Gastrocnemius medialis (tissue), 4 donors: ENCODE measurements around the gene CTTNBP2NL. TPM values are rescaled to one million over a fixed set of nuclear protein-coding genes. Genes with fewer than 3 reads are reported as not detected.

Experiments used
- ATAC-seq, 2 donors: fragments of 150-250 bp; one replicate each; pipeline ENCODE4 v1.9.1; 2016
- DNase-seq, 2 donors: peaks; one replicate each; pipeline ENCODE4 v3.0.0-alpha.2; 2019
- H3K27ac ChIP-seq, 4 donors: fragments of 200-600 bp; sonication (generic); 1 replicate in 1 of 4; 2 replicates in 3 of 4; pipeline ENCODE4 v1.5.1; 2016 to 2018; ENCODE audit warnings: mild to moderate bottlenecking in 2 of 4, moderate library complexity in 1 of 4
- H3K27me3 ChIP-seq, 3 donors: fragments of 200-600 bp; sonication (generic) in 2 of 3; 1 replicate in 1 of 3; 2 replicates in 2 of 3; pipeline versions ENCODE4 v1.5.1 to v1.6.0; 2016 to 2019; ENCODE audit warnings: mild to moderate bottlenecking in 1 of 3, moderate library complexity in 1 of 3
- H3K36me3 ChIP-seq, 2 donors: fragments of 200-600 bp; sonication (generic) in 1 of 2; one replicate each; pipeline ENCODE4 v1.5.1; 2017 to 2018
- H3K4me1 ChIP-seq, 2 donors: fragments of 200-600 bp; sonication (generic) in 1 of 2; one replicate each; pipeline ENCODE4 v1.5.1; 2016 to 2017; ENCODE audit warnings: mild to moderate bottlenecking in 2 of 2
- H3K4me3 ChIP-seq, 4 donors: fragments of 200-600 bp; sonication (generic) in 3 of 4; 1 replicate in 1 of 4; 2 replicates in 3 of 4; pipeline ENCODE4 v1.5.1; 2016 to 2019; ENCODE audit warnings: mild to moderate bottlenecking in 2 of 4
- H3K9me3 ChIP-seq, 3 donors: fragments of 200-600 bp; sonication (generic) in 2 of 3; 1 replicate in 1 of 3; 2 replicates in 2 of 3; pipeline ENCODE4 v1.5.1; 2016 to 2019
- POLR2A ChIP-seq, 2 donors: fragments of 450-650 bp; IDR thresholded peaks; one replicate each; pipeline ENCODE4 v1.6.1; 2017; ENCODE audit warnings: antibody characterized with exemption in 2 of 2, mild to moderate bottlenecking in 2 of 2, moderate library complexity in 2 of 2
- in situ Hi-C, 4 donors: fragments of 200-750 bp; cut with MboI; loops; one replicate each; pipeline versions ENCODE4 v1.15.0 to v1.8.0; 2017; ENCODE audit warnings: low sequenced_read_pairs in 4 of 4
- intact Hi-C: fragments of 100-400 bp; cut with DNase I; formaldehyde crosslinking; loops from one replicate; pipeline ENCODE4 v1.15.1; 2023; ENCODE audit warnings: low total_unique reads
- total RNA-seq, 4 donors: library from RNA; depleted of rRNA; stranded (reverse); fragments of >200 nt; gene quantifications; one replicate each; pipeline versions ENCODE4 v1.1.0 to v1.2.3, GENCODE V29; 2016
- TF ChIP-seq, protein P1 (sequence below), 5 experiments: fragments of 450-650 bp in 3 of 5; fragments of 200-600 bp in 2 of 5; sonication (generic) in 2 of 5; IDR thresholded peaks in 4 of 5; conservative IDR thresholded peaks in 1 of 5; 1 replicate in 4 of 5; 2 replicates in 1 of 5; pipeline ENCODE4 v1.5.1; 2016 to 2019; ENCODE audit warnings: antibody characterized with exemption in 5 of 5, mild to moderate bottlenecking in 3 of 5, moderate library complexity in 3 of 5

The CTTNBP2NL gene
- total RNA-seq, 4 donors from 2014 or later = 2.6 to 7.2 (median 3.9) TPM

GRCh38 chr1:112460615-112461014 is 64.6 kb downstream of the CTTNBP2NL start:
- H3K9me3 ChIP-seq = no peaks in the 10 kb centered on the region
- DNase-seq = no peak
- H3K27ac ChIP-seq = no peak overlapping the region
- peaks cover 0 to 3% of the 10 kb centered on the region in 2 donors for H3K4me1 ChIP-seq
- in situ Hi-C loops (loop anchor here in 3 of 4 donors (5.0 kb wide), 1 partner anchor 68 kb away; no protein-coding TSS in a partner anchor), intact Hi-C loops (no loop called here)
- no peak for TF ChIP-seq POLR2A (IDR thresholded peaks at IDR 0.05)
- TF ChIP-seq, protein P1, sequence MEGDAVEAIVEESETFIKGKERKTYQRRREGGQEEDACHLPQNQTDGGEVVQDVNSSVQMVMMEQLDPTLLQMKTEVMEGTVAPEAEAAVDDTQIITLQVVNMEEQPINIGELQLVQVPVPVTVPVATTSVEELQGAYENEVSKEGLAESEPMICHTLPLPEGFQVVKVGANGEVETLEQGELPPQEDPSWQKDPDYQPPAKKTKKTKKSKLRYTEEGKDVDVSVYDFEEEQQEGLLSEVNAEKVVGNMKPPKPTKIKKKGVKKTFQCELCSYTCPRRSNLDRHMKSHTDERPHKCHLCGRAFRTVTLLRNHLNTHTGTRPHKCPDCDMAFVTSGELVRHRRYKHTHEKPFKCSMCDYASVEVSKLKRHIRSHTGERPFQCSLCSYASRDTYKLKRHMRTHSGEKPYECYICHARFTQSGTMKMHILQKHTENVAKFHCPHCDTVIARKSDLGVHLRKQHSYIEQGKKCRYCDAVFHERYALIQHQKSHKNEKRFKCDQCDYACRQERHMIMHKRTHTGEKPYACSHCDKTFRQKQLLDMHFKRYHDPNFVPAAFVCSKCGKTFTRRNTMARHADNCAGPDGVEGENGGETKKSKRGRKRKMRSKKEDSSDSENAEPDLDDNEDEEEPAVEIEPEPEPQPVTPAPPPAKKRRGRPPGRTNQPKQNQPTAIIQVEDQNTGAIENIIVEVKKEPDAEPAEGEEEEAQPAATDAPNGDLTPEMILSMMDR (IDR thresholded peaks at IDR 0.05 in 4 of 5, conservative IDR thresholded peaks at IDR 0.05 in 1 of 5) = no peak
- no peak for ATAC-seq
- H3K4me3 ChIP-seq = no peak overlapping the region
- no peaks in the 10 kb centered on the region for H3K27me3 ChIP-seq
- H3K36me3 ChIP-seq = peaks cover 0 to 19% of the 10 kb centered on the region in 2 donors

DNA sequence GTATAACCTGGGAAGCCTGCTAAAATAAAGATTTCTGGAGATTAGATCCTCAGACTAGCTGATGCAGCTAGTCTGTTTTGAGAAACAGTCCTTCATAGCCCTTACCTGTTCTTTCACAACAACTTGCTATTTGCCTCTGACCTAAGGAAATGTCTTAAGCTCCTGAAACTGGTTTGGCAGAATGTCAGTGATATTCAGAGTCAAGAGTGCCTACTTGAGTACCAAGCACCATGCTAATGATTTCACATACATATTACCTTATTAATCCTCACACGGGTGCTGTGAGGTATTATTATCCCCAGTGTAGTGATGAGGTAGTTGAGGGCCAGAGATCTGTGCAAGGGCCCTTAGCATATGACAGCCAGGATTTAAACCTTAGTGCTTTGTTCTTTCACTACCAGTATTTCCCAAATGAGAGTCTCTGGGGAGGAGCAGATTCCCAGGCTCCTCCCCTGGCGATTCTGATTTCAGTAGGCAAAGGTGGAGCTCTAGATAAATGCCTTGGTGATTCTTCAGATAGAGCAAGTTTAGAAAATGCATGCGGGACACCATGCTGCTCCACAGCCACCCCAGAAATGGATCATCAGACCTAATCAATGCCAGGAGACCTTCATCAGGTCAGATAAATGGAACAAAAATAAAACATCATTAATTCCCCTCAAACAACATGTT is 65.3 kb downstream of the CTTNBP2NL start:
- ATAC-seq (no peak), DNase-seq (no peak)
- intact Hi-C loops = no loop called here
- H3K4me1 ChIP-seq = peaks cover 4 to 8% of the 10 kb centered on the region in 2 donors
- no peak overlapping the region for H3K4me3 ChIP-seq
- peaks cover 0 to 11% of the 10 kb centered on the region in 2 donors for H3K36me3 ChIP-seq
- TF ChIP-seq, protein P1 (IDR thresholded peaks at IDR 0.05 in 4 of 5, conservative IDR thresholded peaks at IDR 0.05 in 1 of 5) = no peak
- no peak for TF ChIP-seq POLR2A (IDR thresholded peaks at IDR 0.05)
- H3K27me3 ChIP-seq = no peaks in the 10 kb centered on the region
- in situ Hi-C loops = loop anchor here in 3 of 4 donors (5.0 kb wide), 1 partner anchor 69 kb away; no protein-coding TSS in a partner anchor
- H3K27ac ChIP-seq = no peak overlapping the region
- H3K9me3 ChIP-seq = no peaks in the 10 kb centered on the region

GRCh38 chr1:112462953-112463279 is 66.9 kb downstream of the CTTNBP2NL start:
- Histone ChIP-seq H3K4me1 (peaks cover 4 to 8% of the 10 kb centered on the region in 2 donors), H3K9me3 (no peaks in the 10 kb centered on the region), H3K36me3 (no peaks in the 10 kb centered on the region), H3K27ac (no peak overlapping the region), H3K27me3 (no peaks in the 10 kb centered on the region), H3K4me3 (no peak overlapping the region)
- in situ Hi-C loops (loop anchor here in 3 of 4 donors (5.0 kb wide), 1 partner anchor 71 kb away; no protein-coding TSS in a partner anchor), intact Hi-C loops (no loop called here)
- no peak for DNase-seq
- TF ChIP-seq POLR2A (IDR thresholded peaks at IDR 0.05) = no peak
- TF ChIP-seq, protein P1 (IDR thresholded peaks at IDR 0.05 in 4 of 5, conservative IDR thresholded peaks at IDR 0.05 in 1 of 5) = no peak
- ATAC-seq = no peak

GRCh38 chr1:112464501-112464900 is 68.5 kb downstream of the CTTNBP2NL start:
- H3K36me3 ChIP-seq = no peaks in the 10 kb centered on the region
- in situ Hi-C loops = loop anchor here in 3 of 4 donors (5.0 kb wide), 1 partner anchor 72 kb away; no protein-coding TSS in a partner anchor
- DNase-seq (no peak), ATAC-seq (no peak)
- peaks cover 4 to 8% of the 10 kb centered on the region in 2 donors for H3K4me1 ChIP-seq
- H3K4me3 ChIP-seq = no peak overlapping the region
- H3K9me3 ChIP-seq = no peaks in the 10 kb centered on the region
- no peaks in the 10 kb centered on the region for H3K27me3 ChIP-seq
- TF ChIP-seq POLR2A (IDR thresholded peaks at IDR 0.05) = no peak
- TF ChIP-seq, protein P1 (IDR thresholded peaks at IDR 0.05 in 4 of 5, conservative IDR thresholded peaks at IDR 0.05 in 1 of 5) = no peak
- no peak overlapping the region for H3K27ac ChIP-seq
- intact Hi-C loops = no loop called here
